BLaER1 (cell line): ENCODE data around the gene SLC2A13.
A peak's percentile ranks its signal among the peaks of the same experiment; 100 is the strongest.

Experiments
- H3K27ac ChIP-seq: shearing (Covaris generic); formaldehyde crosslinking; 2 replicates; pipeline ENCODE4 v1.8.1; 2022
- H3K27me3 ChIP-seq: shearing (Covaris generic); formaldehyde crosslinking; 2 replicates; pipeline ENCODE4 v1.8.1; 2022
- H3K36me3 ChIP-seq: shearing (Covaris generic); formaldehyde crosslinking; 2 replicates; pipeline ENCODE4 v1.8.1; 2022
- H3K4me1 ChIP-seq: shearing (Covaris generic); formaldehyde crosslinking; 2 replicates; pipeline ENCODE4 v1.8.1; 2022
- H3K4me2 ChIP-seq: shearing (Covaris generic); formaldehyde crosslinking; 2 replicates; pipeline ENCODE4 v1.8.1; 2022
- H3K4me3 ChIP-seq: shearing (Covaris generic); formaldehyde crosslinking; 2 replicates; pipeline ENCODE4 v1.8.1; 2022
- H3K9ac ChIP-seq: shearing (Covaris generic); formaldehyde crosslinking; 2 replicates; pipeline ENCODE4 v1.8.1; 2022
- H3K9me3 ChIP-seq: shearing (Covaris generic); formaldehyde crosslinking; 2 replicates; pipeline ENCODE4 v1.8.1; 2022
- H4K20me1 ChIP-seq: shearing (Covaris generic); formaldehyde crosslinking; 2 replicates; pipeline ENCODE4 v1.8.1; 2022
- Cebpa-rat ChIP-seq: shearing (Covaris generic); IDR thresholded peaks from 2 replicates; pipeline ENCODE4 v1.8.1; 2022

Gene SLC2A13

DNA sequence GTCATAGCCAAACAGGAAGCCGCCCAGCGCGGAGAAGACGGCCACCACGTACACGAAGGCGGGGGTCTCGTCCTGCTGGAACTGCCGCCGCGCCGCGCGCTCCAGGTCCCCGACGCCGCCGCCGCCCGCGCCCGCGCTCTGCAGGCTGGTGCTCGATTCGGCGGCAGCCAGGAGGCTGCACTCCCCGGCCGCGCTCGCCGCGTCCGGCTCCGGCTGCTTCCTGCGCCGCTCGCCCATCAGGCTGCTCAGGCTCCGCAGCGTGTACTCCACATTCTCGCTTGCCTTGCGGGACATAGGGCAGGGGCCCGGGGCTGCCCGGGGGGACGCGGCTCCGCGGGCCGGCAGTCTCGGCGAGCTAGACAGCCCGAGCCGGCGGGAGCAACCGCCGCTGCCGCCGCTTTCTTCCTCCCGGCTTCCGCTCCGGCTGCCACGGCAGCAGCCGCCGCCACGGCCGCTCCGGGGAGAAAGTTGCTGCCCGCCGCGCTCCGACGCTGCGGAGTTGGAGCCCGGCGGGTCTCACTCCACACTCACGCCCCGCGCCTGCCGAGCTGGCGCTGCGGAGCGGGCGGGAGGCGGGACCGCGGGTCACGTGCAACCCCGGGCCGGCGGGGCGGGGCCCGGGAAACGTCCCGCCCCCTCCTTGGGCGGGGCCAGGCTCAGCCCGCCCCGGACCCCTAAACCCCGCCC, at the start of gene SLC2A13:
TSS of gene SLC2A13 (minus strand) at position 567 of the 687 bp plus-strand sequence. CDS start at position 294, 273 bp downstream.
- Histone ChIP-seq H3K4me3 (peak within 1 kb of the TSS; percentile 93), H3K36me3 (no peaks in the 10 kb centered on the region), H3K9ac (peak within 1 kb of the TSS; percentile 85), H4K20me1 (no peaks in the 10 kb centered on the region; the same call in 1 of the 2 replicates), H3K4me2 (peak within 1 kb of the TSS; percentile 98), H3K27ac (peak within 1 kb of the TSS; percentile 76), H3K27me3 (no peaks in the 10 kb centered on the region), H3K9me3 (no peaks in the 10 kb centered on the region), H3K4me1 (peaks cover 13% of the 10 kb centered on the region; the same call in 1 of the 2 replicates)
- TF ChIP-seq Cebpa-rat: no peak

DNA sequence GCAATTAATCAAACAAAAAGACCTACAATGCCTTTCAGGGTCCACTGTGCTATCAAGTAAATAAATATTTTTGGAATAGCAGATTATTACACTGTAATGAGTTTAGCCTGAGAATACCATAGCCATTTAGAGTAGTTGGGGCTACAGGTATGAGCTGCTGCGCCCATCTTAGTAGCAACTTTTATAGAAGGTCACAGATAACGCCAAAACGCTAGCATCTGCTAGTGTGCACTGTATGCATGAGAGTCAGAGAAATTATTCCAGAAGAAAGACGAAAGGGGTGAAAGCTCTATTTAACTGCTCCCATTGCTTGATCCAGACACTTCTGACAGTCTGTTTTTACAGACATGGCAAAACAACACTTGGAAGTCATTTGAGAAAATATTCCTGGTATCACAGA, 48.5 kb upstream of the SLC2A13 start:
- Histone ChIP-seq H3K9me3 (no peaks in the 10 kb centered on the region), H4K20me1 (no peaks in the 10 kb centered on the region), H3K27ac (no peak overlapping the region), H3K4me3 (no peak overlapping the region), H3K9ac (no peak overlapping the region), H3K27me3 (no peaks in the 10 kb centered on the region), H3K4me2 (no peak overlapping the region), H3K4me1 (peaks cover 18% of the 10 kb centered on the region; the same call in 1 of the 2 replicates), H3K36me3 (no peaks in the 10 kb centered on the region)
- no peak for TF ChIP-seq Cebpa-rat

- no peak overlapping the region for H3K27ac ChIP-seq
- H3K27me3 ChIP-seq: no peaks in the 10 kb centered on the region
- TF ChIP-seq Cebpa-rat: no peak
- H3K9me3 ChIP-seq: no peaks in the 10 kb centered on the region
- no peak overlapping the region for H3K9ac ChIP-seq
- no peak overlapping the region for H3K4me2 ChIP-seq
- H4K20me1 ChIP-seq: no peaks in the 10 kb centered on the region
- H3K4me1 ChIP-seq: peaks cover 11% of the 10 kb centered on the region; the same call in 1 of the 2 replicates
- H3K4me3 ChIP-seq: no peak overlapping the region
- H3K36me3 ChIP-seq: no peaks in the 10 kb centered on the region
Observed at GRCh38 chr12:40153432-40153831, 47.6 kb upstream of the SLC2A13 start.

DNA sequence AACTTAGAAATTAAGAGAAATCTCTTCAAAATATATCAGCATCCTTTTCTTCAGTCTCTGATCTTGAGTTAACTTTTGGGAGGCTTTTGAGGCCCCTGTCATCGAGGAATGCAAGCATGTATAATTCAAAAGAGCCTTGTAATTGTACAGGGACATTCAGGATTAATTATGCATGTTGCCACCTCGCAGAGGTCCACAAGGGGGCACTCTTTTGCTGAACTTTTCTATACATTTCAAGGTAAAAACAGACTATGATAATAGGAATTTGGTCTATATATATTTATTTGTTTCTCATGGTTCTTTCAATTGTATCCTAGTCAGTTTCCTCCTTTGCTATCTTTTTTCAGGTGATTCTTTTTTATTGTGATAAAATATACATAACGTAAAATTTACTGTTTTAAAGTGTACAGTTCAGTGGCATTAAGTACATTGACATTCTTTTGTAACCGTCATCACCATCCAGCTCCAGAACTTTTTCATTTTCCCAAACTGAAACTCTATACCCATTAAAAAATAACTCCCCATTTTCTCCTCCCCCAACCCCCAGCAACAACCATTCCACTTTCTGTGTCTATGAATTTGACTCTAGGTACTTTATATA, 47.0 kb upstream of the SLC2A13 start:
- Histone ChIP-seq H4K20me1 (no peaks in the 10 kb centered on the region), H3K4me2 (no peak overlapping the region), H3K4me1 (peaks cover 10% of the 10 kb centered on the region; the same call in 1 of the 2 replicates), H3K9ac (no peak overlapping the region), H3K4me3 (no peak overlapping the region), H3K36me3 (no peaks in the 10 kb centered on the region), H3K27ac (no peak overlapping the region), H3K27me3 (no peaks in the 10 kb centered on the region), H3K9me3 (no peaks in the 10 kb centered on the region)
- TF ChIP-seq Cebpa-rat: no peak

GRCh38 chr12:40149673-40150260, 43.9 kb upstream of the SLC2A13 start:
- H4K20me1 ChIP-seq: no peaks in the 10 kb centered on the region
- H3K4me3 ChIP-seq: no peak overlapping the region
- no peaks in the 10 kb centered on the region for H3K9me3 ChIP-seq
- H3K4me2 ChIP-seq: no peak overlapping the region
- no peak for TF ChIP-seq Cebpa-rat
- H3K27me3 ChIP-seq: no peaks in the 10 kb centered on the region
- no peaks in the 10 kb centered on the region for H3K36me3 ChIP-seq
- 0 out of 2 replicates have a peak, but pooled peaks cover under 1% of the 10 kb centered on the region for H3K4me1 ChIP-seq
- H3K27ac ChIP-seq: no peak overlapping the region
- no peak overlapping the region for H3K9ac ChIP-seq

DNA sequence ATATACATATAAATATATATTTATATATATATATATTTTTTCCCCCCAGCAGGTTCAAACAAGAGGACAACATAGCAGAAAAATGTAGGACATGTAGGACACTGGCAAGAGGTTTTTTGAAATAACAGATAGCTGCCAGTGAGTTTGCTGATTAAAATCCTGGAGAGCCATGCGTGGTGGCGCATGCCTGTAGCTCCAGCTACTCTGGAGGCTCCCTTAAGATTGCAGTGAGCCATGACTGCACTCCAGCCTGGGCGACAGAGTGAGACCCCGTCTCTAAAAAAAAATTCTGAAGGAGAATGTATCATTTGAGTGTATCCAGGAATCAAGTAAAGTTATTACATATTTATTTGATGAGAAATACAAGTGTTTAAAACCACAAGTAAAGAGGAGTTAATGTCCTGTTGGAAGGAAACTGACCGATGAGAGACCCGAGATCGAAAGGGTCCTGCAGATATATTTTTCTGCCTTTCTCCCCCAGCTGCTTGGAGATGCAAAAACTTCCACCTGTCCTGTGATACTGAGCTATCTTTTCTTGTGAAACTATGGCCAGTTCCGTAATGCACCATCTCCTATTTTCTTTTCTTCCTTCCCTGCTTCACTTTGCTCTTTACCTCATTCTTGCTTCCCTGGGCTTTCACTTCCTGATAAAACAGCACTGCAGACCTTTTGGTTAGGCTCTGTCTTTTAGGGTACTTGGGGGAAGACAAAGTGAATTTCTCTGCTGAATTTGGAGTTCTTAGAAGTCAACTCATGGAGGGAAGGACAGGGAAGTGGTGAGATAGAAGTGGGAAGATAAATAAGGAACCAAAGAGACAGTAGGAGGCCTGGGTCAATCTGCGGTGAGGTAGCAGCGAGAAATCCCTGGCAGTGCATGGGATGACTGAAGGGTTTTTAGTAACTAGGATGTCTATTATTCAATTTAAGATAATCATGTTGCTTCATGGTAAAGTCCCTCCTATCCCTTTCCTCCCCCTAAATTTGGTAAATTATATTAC, 41.2 kb upstream of the SLC2A13 start:
- no peaks in the 10 kb centered on the region for H3K4me1 ChIP-seq
- no peaks in the 10 kb centered on the region for H3K27me3 ChIP-seq
- no peak overlapping the region for H3K4me3 ChIP-seq
- H3K4me2 ChIP-seq: no peak overlapping the region
- H3K9ac ChIP-seq: no peak overlapping the region
- no peaks in the 10 kb centered on the region for H3K9me3 ChIP-seq
- H3K36me3 ChIP-seq: no peaks in the 10 kb centered on the region
- no peak overlapping the region for H3K27ac ChIP-seq
- no peak for TF ChIP-seq Cebpa-rat
- H4K20me1 ChIP-seq: no peaks in the 10 kb centered on the region

DNA sequence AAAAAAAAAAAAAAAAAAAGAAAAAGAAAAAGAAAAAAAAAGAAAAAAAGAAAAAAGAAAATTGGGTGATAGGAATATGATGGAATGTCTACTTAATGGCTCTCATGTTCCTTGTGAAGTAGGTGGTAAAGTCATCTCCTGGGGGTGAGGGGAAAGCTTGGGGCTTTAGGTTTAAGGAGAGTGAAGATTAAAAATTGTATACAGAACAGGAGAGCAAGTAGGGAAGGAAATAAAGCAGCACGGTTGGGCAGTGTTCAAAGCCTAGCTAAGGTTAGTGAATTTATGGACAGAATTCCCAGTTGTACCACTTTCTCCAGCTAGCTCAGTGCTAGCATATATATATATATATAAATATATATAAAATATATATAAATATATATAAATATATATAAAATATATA, 40.0 kb upstream of the SLC2A13 start:
- no peaks in the 10 kb centered on the region for H3K27me3 ChIP-seq
- H3K4me1 ChIP-seq: no peaks in the 10 kb centered on the region
- TF ChIP-seq Cebpa-rat: no peak
- no peak overlapping the region for H3K27ac ChIP-seq
- no peak overlapping the region for H3K4me3 ChIP-seq
- no peaks in the 10 kb centered on the region for H4K20me1 ChIP-seq
- H3K36me3 ChIP-seq: no peaks in the 10 kb centered on the region
- no peaks in the 10 kb centered on the region for H3K9me3 ChIP-seq
- no peak overlapping the region for H3K4me2 ChIP-seq
- H3K9ac ChIP-seq: no peak overlapping the region

DNA sequence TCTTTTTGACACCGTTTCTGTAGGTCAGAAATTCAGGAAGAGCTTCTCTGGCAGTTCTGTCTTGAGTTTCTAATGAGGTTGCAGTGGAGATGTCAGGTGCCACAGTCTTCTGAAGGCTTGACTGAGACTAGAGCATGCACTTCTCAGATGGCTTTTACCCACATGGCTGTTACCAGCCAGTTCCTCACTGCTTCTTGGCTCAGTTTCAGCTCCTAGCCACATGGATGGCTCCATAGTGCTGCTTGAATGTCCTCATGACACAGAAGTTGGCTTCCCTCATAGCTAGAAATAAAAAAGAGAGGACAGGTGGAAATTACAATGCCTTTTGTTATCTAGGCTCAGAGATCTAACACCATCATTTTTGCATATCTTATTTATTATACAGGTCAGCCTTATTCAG, 38.1 kb upstream of the SLC2A13 start:
- no peaks in the 10 kb centered on the region for H3K36me3 ChIP-seq
- no peak overlapping the region for H3K9ac ChIP-seq
- no peak overlapping the region for H3K4me3 ChIP-seq
- no peaks in the 10 kb centered on the region for H3K9me3 ChIP-seq
- no peaks in the 10 kb centered on the region for H3K27me3 ChIP-seq
- no peak overlapping the region for H3K27ac ChIP-seq
- no peaks in the 10 kb centered on the region for H3K4me1 ChIP-seq
- no peak overlapping the region for H3K4me2 ChIP-seq
- H4K20me1 ChIP-seq: no peaks in the 10 kb centered on the region
- no peak for TF ChIP-seq Cebpa-rat

GRCh38 chr12:40142001-40142744, 36.3 kb upstream of the SLC2A13 start:
- no peaks in the 10 kb centered on the region for H3K27me3 ChIP-seq
- H3K4me2 ChIP-seq: no peak overlapping the region
- H3K9ac ChIP-seq: no peak overlapping the region
- H3K4me1 ChIP-seq: peaks cover 7% of the 10 kb centered on the region
- no peak overlapping the region for H3K27ac ChIP-seq
- H4K20me1 ChIP-seq: no peaks in the 10 kb centered on the region
- no peak overlapping the region for H3K4me3 ChIP-seq
- H3K36me3 ChIP-seq: no peaks in the 10 kb centered on the region
- no peak for TF ChIP-seq Cebpa-rat
- H3K9me3 ChIP-seq: no peaks in the 10 kb centered on the region
